Immature natural killer cell (primary cell): ENCODE data around the gene TMEM121B. TPM values are rescaled to one million over a fixed set of nuclear protein-coding genes. Genes with fewer than 3 reads are reported as not detected.

Experiments
- DNase-seq, 3 donors: peaks; one replicate each; pipeline ENCODE4 v3.0.0; 2022; ENCODE audit warnings: mixed read lengths in 1 of 3
- H3K27ac Mint-ChIP-seq, 6 donors: one replicate each; pipeline ENCODE4 v1.8.0; 2020; ENCODE audit warnings: mixed read lengths in 6 of 6, mild to moderate bottlenecking in 5 of 6, inconsistent platforms in 4 of 6, moderate library complexity in 3 of 6
- H3K27me3 Mint-ChIP-seq, 3 donors: one replicate each; pipeline ENCODE4 v1.8.0; 2020 to 2021; ENCODE audit warnings: low read depth in 3 of 3, mild to moderate bottlenecking in 3 of 3, mixed read lengths in 3 of 3, moderate library complexity in 3 of 3, inconsistent platforms in 1 of 3
- H3K36me3 Mint-ChIP-seq, 3 donors: one replicate each; pipeline ENCODE4 v1.8.0; 2020; ENCODE audit warnings: mixed read lengths in 3 of 3, inconsistent platforms in 2 of 3, mild to moderate bottlenecking in 2 of 3
- H3K4me1 Mint-ChIP-seq, 2 donors: one replicate each; pipeline ENCODE4 v1.8.0; 2020; ENCODE audit warnings: inconsistent platforms in 2 of 2, mild to moderate bottlenecking in 2 of 2, mixed read lengths in 2 of 2, moderate library complexity in 1 of 2
- H3K4me3 Mint-ChIP-seq, 5 donors: one replicate each; pipeline ENCODE4 v1.8.0; 2020; ENCODE audit warnings: mild to moderate bottlenecking in 5 of 5, mixed read lengths in 5 of 5, inconsistent platforms in 3 of 5, moderate library complexity in 3 of 5
- H3K9me3 Mint-ChIP-seq, 6 donors: one replicate each; pipeline ENCODE4 v1.8.0; 2020; ENCODE audit warnings: mild to moderate bottlenecking in 6 of 6, mixed read lengths in 6 of 6, inconsistent platforms in 4 of 6, moderate library complexity in 3 of 6
- polyA plus RNA-seq, 3 donors: library from polyadenylated mRNA; unstranded; fragments of 300-500 nt; fragmentation: Illumina TruSeq; gene quantifications; one replicate each; pipeline ENCODE4 v1.2.3, GENCODE V29; 2021

TMEM121B gene
- polyA plus RNA-seq, 3 donors from 2014 or later, result not detected

DNA sequence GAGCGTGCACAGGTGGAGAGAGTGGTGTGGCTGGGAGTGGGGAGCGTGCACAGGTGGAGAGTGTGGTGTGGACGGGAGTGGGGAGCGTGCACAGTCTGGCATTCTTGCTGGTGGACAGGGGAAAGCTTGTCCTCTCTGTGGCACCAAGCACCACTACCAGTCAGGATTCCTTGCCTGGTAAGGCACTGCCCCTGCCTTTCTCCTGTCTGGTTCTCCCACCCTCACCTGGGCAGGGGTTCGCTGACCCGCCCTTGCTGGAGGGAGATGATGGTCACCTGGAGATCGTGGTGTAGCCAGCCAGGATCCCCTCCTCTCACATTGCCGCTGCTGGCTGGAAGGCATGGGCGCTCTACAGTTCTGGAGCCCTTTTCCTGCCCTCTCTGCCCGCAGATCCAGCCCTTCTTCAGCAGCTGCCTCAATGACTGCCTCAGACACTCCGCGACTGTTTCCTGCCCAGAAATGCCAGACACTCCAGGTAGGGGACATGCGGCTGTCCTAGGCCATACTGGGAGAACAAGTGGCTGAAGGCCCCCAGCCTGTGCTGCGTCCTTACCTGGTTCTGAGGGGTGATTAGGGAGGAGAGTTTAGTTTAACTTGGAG lies 16.7 kb downstream of the TMEM121B start:
- H3K27ac Mint-ChIP-seq, result peak overlapping the region in 1 of 6 donors; percentile 50
- DNase-seq, result no peak
- no peaks in the 10 kb centered on the region for H3K9me3 Mint-ChIP-seq
- no peak overlapping the region for H3K4me3 Mint-ChIP-seq
- peaks cover 30 to 69% (median 36%) of the 10 kb centered on the region in 3 donors for H3K36me3 Mint-ChIP-seq
- peaks cover 26 to 34% of the 10 kb centered on the region in 2 donors for H3K4me1 Mint-ChIP-seq
- peaks cover 0 to 2% (median 0%) of the 10 kb centered on the region in 3 donors for H3K27me3 Mint-ChIP-seq

DNA sequence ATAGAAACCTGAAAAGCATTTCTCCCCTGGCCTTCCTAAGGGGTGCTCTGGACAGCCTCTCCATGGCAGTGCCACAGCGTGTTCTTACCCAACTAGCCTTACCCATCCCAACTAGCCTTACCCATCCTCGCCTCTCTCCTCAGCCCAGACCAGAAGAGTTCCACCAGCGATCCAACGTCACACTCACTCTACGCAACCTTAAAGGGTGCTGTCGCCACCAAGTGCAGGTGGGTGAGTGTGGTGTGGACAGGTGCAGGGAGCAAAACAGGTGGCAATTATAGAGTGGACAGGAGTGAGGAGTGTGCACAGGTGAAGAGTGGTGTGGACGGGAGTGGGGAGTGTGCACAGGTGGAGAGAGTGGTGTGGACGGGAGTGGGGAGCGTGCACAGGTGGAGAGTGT lies 17.8 kb downstream of the TMEM121B start:
- no peak for DNase-seq
- Mint-ChIP-seq H3K36me3 (peaks cover 39 to 79% (median 47%) of the 10 kb centered on the region in 3 donors), H3K9me3 (no peaks in the 10 kb centered on the region), H3K4me3 (no peak overlapping the region), H3K4me1 (peaks cover 37 to 45% of the 10 kb centered on the region in 2 donors), H3K27me3 (peaks cover 0 to 2% (median 2%) of the 10 kb centered on the region in 3 donors), H3K27ac (no peak overlapping the region)

DNA sequence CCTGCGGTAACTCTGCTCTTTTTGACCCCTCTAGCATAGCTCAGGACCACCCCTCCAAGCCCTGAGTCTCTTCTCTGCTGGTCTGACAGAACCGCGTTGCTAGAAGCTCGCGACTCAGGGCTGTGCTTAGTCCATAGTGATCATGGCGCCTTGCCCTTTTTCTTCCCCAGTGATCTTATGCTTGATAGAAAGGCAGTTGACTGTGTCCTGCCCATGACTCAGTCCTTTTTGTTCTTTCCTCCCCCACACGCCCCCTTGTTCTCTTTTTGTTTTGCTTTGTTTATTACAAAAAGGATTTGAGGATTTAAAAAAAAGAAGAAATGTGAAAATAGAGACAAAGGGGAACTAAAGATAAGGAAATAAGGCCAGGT lies 18.9 kb downstream of the TMEM121B start:
- Mint-ChIP-seq H3K27me3 (peaks cover 0 to 4% (median 3%) of the 10 kb centered on the region in 3 donors), H3K9me3 (no peaks in the 10 kb centered on the region), H3K36me3 (peaks cover 40 to 77% (median 48%) of the 10 kb centered on the region in 3 donors), H3K4me3 (no peak overlapping the region), H3K4me1 (peaks cover 47 to 51% of the 10 kb centered on the region in 2 donors), H3K27ac (no peak overlapping the region)
- no peak for DNase-seq

DNA sequence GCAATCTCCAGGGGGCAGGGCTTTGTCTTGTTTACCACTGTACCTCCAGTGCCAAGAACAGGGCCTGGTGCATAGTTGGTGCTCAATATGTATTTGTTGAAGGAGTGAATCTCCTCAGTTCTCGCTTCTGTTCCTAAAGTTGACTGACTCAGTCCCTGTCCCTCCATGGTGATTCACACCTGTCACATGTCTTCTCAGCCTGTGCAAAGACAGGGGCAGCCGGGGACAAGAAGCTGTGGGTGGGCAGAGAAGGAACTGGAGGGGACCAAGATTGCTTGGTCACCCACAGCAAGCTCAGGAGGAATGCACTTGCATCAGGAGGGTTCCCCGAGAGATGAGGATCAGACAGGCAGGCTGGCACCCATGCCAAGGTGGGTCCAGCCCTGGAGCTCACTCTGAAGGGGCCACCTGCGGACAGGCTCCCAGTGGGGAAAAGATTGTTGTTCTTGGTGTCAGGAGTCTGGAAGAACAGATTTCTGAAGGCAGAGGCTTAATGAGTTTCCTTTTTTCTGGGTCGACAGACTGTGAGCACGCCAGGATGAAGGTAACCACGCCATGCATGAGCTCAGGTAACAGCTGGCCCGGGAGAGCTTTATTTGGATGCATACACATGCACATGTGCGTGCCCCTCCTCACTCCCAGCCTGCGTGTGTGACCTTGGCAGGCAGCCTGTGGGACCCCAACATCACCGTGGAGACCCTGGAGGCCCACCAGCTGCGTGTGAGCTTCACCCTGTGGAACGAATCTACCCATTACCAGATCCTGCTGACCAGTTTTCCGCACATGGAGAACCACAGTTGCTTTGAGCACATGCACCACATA lies 19.5 kb downstream of the TMEM121B start:
- peak overlapping the region in 1 of 6 donors; percentile 28 for H3K27ac Mint-ChIP-seq
- H3K4me1 Mint-ChIP-seq, result peaks cover 46 to 50% of the 10 kb centered on the region in 2 donors
- DNase-seq, result no peak
- H3K27me3 Mint-ChIP-seq, result peaks cover 0 to 4% (median 3%) of the 10 kb centered on the region in 3 donors
- H3K9me3 Mint-ChIP-seq, result no peaks in the 10 kb centered on the region
- peaks cover 43 to 75% (median 46%) of the 10 kb centered on the region in 3 donors for H3K36me3 Mint-ChIP-seq
- H3K4me3 Mint-ChIP-seq, result peak overlapping the region in 1 of 5 donors; percentile 10

DNA sequence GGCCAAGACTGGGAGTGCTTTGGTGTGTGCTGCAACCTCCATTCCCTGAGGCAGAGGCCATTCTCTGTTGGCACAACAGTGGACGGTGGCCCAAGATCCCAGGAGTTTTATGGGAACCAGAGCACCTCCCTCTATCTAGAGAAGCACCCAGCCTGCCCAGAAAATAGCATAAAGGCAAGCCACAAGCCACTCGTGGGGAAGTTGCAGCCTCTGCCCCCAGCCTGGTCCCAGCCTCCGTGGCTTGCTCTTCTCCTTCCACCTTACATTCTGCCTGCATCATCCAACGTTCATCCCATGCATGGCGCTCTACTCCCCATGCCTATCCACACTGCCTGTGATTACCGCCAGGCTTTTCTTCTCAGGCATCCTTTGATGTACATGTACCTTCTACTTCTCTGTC lies 20.5 kb downstream of the TMEM121B start:
- peaks cover 42 to 44% of the 10 kb centered on the region in 2 donors for H3K4me1 Mint-ChIP-seq
- H3K4me3 Mint-ChIP-seq, result peak overlapping the region in 2 of 5 donors; percentile 16 to 22
- DNase-seq, result no peak
- peaks cover 0 to 4% (median 3%) of the 10 kb centered on the region in 3 donors for H3K27me3 Mint-ChIP-seq
- H3K27ac Mint-ChIP-seq, result peak overlapping the region in 1 of 6 donors; percentile 49
- H3K36me3 Mint-ChIP-seq, result peaks cover 39 to 67% (median 42%) of the 10 kb centered on the region in 3 donors
- no peaks in the 10 kb centered on the region for H3K9me3 Mint-ChIP-seq

DNA sequence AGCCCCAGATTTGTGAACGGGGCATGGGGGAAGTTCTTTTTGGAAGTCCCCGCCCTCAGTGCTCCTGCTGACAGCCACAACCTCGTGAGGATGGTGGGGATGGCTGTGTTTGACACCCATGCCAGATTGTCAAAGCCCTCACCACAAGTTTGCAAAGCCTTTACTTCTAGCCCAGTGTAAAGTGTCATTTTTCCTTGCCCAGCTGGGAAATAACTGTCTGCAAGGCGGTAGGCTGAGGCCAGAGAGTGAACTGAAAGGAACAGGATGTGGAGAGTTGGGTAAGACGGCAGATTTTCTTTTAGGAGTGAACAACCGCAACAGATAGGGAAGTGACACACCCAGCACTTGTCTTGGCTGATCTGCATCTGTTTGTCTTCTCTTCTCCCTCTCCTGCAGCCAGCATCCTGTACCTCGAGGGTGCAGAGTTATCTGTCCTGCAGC lies 22.8 kb downstream of the TMEM121B start:
- H3K27me3 Mint-ChIP-seq, result peaks cover 0 to 6% (median 4%) of the 10 kb centered on the region in 3 donors
- peak; percentile 60 to 68 (median 64) for DNase-seq
- H3K27ac Mint-ChIP-seq, result peak overlapping the region in 4 of 6 donors; percentile 28 to 80 (median 66)
- H3K9me3 Mint-ChIP-seq, result no peaks in the 10 kb centered on the region
- H3K36me3 Mint-ChIP-seq, result peaks cover 41 to 54% (median 49%) of the 10 kb centered on the region in 3 donors
- peak overlapping the region; percentile 51 to 79 (median 76) for H3K4me3 Mint-ChIP-seq
- H3K4me1 Mint-ChIP-seq, result peaks cover 47 to 54% of the 10 kb centered on the region in 2 donors

DNA sequence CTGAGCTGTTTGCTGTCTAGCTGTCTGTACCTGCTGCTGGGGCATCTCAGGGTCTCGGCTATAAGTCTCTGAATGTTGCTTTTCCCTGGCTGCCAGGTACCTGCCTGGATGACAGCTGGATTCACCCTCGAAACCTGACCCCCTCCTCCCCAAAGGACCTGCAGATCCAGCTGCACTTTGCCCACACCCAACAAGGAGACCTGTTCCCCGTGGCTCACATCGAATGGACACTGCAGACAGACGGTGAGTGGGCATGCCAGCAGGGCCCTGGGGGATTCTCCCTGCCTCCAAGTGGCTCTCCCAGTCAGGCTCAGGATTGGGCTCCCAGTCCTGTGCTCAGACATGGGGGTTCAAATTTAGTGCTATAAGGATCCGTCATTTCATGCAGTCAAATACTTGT lies 23.5 kb downstream of the TMEM121B start:
- Mint-ChIP-seq H3K27ac (peak overlapping the region in 3 of 6 donors; percentile 21 to 68 (median 64)), H3K4me1 (peaks cover 47 to 61% of the 10 kb centered on the region in 2 donors), H3K36me3 (peaks cover 38 to 52% (median 51%) of the 10 kb centered on the region in 3 donors), H3K4me3 (peak overlapping the region in 3 of 5 donors; percentile 68 to 79 (median 76)), H3K9me3 (no peaks in the 10 kb centered on the region), H3K27me3 (peaks cover 0 to 7% (median 4%) of the 10 kb centered on the region in 3 donors)
- DNase-seq, result no peak

DNA sequence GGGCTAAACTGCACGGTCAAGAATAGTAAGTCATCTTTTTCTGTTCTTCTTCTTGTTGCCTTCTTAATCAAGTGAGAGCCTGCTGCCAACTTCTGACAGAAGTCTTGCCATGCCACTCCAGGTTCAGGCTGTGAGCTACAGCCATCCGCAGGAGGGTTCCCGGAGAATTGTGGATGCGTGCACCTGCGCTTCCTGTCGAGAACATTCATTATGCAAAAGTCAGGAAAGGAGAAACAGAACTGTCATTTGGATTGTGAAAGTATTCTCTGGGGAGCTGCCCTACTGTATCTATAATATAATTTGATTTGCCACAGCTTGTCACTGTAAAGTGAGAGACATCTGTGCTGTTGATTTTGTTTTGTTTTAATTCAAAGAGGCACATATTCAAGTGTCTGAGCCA lies 24.1 kb downstream of the TMEM121B start:
- Mint-ChIP-seq H3K4me1 (peaks cover 51 to 67% of the 10 kb centered on the region in 2 donors), H3K9me3 (no peaks in the 10 kb centered on the region), H3K27ac (no peak overlapping the region), H3K4me3 (no peak overlapping the region), H3K36me3 (peaks cover 33 to 51% (median 49%) of the 10 kb centered on the region in 3 donors), H3K27me3 (peaks cover 0 to 9% (median 4%) of the 10 kb centered on the region in 3 donors)
- no peak for DNase-seq

DNA sequence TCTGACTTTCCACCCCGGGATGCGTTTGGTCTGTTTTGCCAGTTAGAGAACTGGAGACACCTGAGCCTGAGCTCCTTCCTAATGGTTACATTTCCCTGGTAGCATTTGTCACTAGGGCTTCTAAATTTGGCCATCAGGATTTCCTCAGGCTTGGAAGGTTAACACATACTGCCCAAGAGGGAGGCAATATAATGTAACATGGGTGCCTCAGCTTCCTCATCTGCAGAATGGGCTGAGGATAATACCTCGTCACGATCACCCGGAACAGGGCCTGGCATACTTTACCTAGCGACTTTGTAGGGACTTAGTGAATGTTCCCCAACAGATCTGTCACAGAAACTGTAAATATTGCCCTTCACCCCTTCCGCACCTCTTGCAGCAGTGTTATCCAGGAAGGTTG lies 25.1 kb downstream of the TMEM121B start:
- no peaks in the 10 kb centered on the region for H3K9me3 Mint-ChIP-seq
- DNase-seq, result no peak
- no peak overlapping the region for H3K27ac Mint-ChIP-seq
- peaks cover 50 to 68% of the 10 kb centered on the region in 2 donors for H3K4me1 Mint-ChIP-seq
- peaks cover 23 to 41% (median 39%) of the 10 kb centered on the region in 3 donors for H3K36me3 Mint-ChIP-seq
- H3K4me3 Mint-ChIP-seq, result no peak overlapping the region
- peaks cover 0 to 12% (median 2%) of the 10 kb centered on the region in 3 donors for H3K27me3 Mint-ChIP-seq

DNA sequence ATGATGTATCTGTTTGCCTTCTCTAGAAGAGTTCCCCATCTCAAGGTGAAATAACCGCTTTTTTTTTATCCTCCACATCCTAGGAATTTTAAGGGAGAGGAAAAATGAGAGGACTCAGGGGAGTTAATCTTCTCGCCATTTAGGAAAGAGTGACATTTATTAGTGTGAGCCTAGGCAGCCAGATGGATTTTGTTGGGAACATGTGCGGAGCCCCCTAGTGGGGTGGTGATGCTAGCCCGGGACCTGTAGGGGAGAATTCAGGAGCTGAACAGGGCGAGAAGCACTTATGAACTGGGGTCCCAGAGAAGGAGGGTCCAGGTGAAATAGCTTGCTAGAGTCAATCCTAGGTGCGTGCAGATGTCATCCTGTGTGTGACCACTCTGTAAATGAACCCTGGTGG lies 25.6 kb downstream of the TMEM121B start:
- H3K27ac Mint-ChIP-seq, result no peak overlapping the region
- DNase-seq, result no peak
- H3K36me3 Mint-ChIP-seq, result peaks cover 18 to 40% (median 38%) of the 10 kb centered on the region in 3 donors
- H3K9me3 Mint-ChIP-seq, result no peaks in the 10 kb centered on the region
- no peak overlapping the region for H3K4me3 Mint-ChIP-seq
- H3K27me3 Mint-ChIP-seq, result peaks cover 0 to 12% (median 2%) of the 10 kb centered on the region in 3 donors
- H3K4me1 Mint-ChIP-seq, result peaks cover 51 to 69% of the 10 kb centered on the region in 2 donors

DNA sequence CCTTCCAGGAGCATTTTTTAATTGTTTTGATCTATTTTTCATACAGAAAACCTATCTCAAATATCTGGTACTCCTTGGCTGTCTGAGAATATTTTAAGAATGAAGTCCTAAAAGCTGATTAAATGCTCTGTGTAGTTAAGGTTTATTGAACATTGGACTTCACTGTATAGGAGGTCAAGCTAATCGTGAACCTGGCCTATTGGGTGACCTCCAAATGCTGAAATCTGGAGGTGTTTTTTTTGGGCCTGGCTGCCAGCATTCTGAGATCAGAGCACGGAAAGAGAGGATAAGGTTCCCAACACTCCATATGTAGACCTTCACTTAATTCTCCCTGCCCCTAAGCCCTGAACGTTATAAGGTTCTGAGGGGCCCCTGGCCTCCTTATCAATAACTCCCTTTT lies 28.1 kb downstream of the TMEM121B start:
- no peak overlapping the region for H3K4me3 Mint-ChIP-seq
- H3K27me3 Mint-ChIP-seq, result peaks cover 0 to 10% (median 0%) of the 10 kb centered on the region in 3 donors
- no peak overlapping the region for H3K27ac Mint-ChIP-seq
- DNase-seq, result no peak
- peaks cover 3 to 29% (median 16%) of the 10 kb centered on the region in 3 donors for H3K36me3 Mint-ChIP-seq
- H3K4me1 Mint-ChIP-seq, result peaks cover 45 to 62% of the 10 kb centered on the region in 2 donors
- H3K9me3 Mint-ChIP-seq, result no peaks in the 10 kb centered on the region

DNA sequence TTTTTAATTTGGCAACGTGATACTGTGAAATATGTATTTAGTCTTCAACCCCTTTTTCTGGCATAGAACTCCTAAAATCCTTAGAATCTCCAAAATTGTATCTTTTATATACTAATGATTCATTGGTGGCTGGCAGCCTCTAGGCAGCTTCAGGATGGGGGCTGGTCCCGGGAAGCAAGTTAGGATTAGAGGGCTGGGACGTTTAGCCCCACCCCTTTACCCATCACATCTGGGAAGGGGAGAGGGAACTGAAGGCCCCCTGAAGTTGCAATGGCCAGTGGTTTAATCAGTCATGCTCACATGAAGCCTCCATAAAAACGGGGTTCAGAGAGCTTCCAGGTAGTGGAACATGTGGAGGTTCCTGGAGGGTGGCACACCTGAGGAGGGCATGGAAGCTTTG lies 29.3 kb downstream of the TMEM121B start:
- H3K4me3 Mint-ChIP-seq, result peak overlapping the region in 1 of 5 donors; percentile 3
- peaks cover 45 to 62% of the 10 kb centered on the region in 2 donors for H3K4me1 Mint-ChIP-seq
- H3K36me3 Mint-ChIP-seq, result peaks cover 0 to 26% (median 9%) of the 10 kb centered on the region in 3 donors
- no peaks in the 10 kb centered on the region for H3K9me3 Mint-ChIP-seq
- no peak for DNase-seq
- H3K27ac Mint-ChIP-seq, result no peak overlapping the region
- H3K27me3 Mint-ChIP-seq, result peaks cover 4 to 19% (median 6%) of the 10 kb centered on the region in 3 donors

DNA sequence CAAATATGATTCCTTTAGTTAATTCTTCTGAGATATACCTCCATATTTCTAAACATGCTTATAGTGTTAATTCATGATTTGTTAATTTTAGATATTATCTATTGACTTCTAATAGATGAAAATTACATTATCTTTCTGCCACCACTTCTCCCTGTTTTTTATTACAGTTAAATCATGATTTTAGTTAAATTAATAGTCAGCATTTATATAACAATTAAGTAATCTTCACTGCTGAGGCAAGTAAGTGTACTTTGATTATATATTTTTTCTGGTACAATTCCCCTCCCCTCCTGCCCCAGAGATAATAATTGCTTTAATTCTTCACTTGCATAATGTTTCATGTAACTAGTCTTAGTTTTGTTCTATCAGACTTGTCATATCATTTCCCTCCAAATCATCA lies 30.6 kb downstream of the TMEM121B start:
- H3K27me3 Mint-ChIP-seq, result peaks cover 8 to 22% (median 9%) of the 10 kb centered on the region in 3 donors
- no peaks in the 10 kb centered on the region for H3K9me3 Mint-ChIP-seq
- H3K36me3 Mint-ChIP-seq, result peaks cover 0 to 26% (median 9%) of the 10 kb centered on the region in 3 donors
- peaks cover 55 to 72% of the 10 kb centered on the region in 2 donors for H3K4me1 Mint-ChIP-seq
- H3K4me3 Mint-ChIP-seq, result no peak overlapping the region
- H3K27ac Mint-ChIP-seq, result no peak overlapping the region
- DNase-seq, result no peak
